ENCODE results near the gene TTC9.

Gene TTC9

DNA sequence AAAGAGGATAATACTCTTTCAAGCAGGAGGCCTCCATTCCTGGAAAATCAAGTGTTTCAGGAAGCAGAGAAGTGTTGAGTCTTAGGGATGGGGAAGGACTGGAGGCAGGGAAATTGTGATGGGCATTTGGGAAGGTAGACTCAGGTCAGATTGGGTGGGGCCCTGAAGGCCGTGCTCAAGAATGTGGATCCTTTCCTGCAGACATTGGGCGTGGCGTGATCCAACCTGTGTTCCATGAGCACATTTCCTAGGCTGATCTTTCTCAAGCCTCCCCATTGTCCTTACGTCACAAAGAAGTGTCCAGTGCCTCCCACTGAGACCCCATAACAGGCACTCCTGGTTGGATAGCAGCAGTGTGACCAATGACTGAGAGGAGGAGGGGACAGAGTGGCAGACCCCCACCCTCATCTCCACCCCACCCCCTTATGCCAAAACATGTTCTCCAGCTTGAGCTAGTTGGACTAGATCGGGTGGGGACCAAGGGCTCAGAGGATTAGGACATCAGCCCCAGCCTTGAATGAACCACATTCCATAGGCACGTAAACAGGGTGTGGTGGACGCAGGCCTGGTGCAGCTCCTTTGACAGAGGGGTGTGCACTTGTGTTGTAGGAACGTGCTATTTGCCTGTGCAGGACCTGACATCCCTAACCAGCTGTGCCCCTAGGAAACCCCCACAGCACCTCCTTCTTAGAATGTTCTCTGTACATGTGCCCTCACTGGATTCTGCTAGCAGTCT is 76.8 kb downstream of the TTC9 start:
- DNase-seq: no peak

DNA sequence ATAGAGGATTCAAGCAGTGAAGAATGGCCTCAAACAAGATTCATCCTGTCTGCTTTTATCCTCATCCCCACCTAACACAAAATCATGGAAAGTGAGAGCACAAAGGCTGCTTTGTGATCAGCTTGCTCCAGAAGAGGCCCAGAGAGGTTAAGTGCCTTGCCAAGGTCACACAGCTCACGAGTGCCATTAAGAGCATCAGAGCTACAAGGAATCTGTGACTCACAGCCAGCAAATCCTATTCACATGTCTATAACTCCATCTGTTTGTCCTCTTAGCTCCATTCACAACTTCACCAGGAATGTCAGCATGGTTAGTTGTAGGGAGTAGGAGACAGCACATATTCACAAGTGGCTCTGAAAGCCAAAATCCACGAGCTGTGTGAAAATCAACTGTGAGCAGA is 79.8 kb downstream of the TTC9 start:
- no peak for DNase-seq

DNA sequence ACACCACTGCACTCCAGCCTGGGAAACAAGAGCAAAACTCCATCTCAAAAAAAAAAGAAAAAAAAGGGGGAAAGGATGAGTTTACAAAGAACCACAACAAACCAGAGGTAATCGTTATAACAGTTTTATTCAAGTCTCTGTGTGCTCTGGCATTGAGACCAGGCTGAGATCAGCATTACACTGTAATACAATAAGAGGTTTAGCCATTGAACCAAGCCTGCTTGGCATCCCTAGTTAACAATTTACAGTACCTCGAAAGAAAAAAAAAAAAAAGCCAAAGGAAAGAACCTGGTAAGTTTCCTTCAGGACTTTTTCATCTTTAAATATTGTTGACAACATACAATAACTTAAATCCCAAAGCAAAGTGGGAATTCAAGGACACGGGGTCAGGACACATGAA is 80.7 kb downstream of the TTC9 start:
- DNase-seq: no peak

DNA sequence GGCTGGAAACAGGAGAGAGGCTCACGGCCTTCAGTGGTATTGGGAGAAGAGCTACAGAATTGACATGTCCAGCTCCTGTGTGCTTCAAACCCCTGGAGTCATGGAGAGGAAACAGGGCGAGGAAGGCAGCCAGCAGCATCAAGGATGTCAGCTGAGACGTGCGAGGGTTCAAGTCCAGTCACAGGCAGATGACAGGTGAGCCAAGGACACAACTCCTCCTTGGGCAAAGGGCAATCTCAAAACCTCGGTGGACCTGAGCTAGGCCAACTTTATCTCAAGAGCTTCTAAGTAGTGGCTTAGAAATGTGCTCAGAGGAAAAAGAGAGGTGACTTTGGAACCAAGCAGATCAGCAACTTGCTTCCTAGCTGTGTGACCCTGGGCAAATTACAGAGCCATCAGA is 81.6 kb downstream of the TTC9 start:
- DNase-seq: no peak

DNA sequence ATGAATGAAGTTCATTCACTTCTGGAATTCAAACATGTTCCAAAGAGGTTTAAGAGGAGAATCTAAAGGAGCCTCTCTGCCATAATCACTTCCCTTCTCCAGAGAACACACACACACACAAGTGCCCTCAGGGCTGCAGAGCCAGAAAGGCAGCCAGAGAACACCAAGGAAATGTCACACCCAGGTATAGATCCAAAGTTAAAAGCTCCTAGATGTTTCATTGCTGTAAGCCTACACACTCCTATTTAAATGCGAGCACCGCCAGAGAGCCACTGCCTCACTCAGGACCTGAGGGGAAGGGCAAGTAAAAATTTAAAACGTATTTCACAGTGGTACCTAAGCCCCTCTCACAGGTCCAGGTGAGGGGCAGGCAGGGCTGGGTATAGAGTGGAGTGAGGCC is 82.4 kb downstream of the TTC9 start:
- DNase-seq: no peak

DNA sequence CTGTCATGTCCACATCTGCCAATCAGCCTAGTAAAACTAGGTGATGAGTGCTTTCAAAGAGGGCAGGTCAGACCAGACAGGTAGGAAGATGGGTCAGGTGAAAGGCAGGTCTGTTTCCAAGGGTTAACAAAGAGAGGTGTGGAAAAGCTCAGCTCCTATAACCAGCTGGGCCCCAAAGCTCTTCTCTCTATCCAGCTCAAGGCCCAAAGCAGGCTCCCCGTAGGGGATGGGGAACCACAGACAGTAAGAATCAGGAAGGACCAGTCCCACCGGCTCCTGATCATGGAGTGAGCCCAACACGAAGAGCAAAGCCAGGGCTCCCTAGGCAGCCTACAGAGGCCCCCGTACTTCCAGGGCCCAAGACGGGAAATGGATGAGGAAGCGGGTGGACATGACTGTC is 83.2 kb downstream of the TTC9 start:
- DNase-seq: no peak

Data from NCI-H524 treated with DMSO at 0.1 percent for 48 hours (cell line).